B cell (primary cell): ENCODE results near the gene TWIST2. TPM values are rescaled to one million over a fixed set of nuclear protein-coding genes. Genes with fewer than 3 reads are reported as not detected.

ENCODE experiments used
- ATAC-seq: fragments of 200-7000 bp; cut with Tn5 transposase; one replicate; pipeline ENCODE4 v1.10.0; 2021; ENCODE audit warnings: low read depth, mild to moderate bottlenecking, moderate number of reproducible peaks, moderate library complexity
- CTCF ChIA-PET: fragments of 350-600 bp; sonication (Branson Sonifier 250); formaldehyde crosslinking; loops from one replicate; lab custom pipeline; 2021; ENCODE audit warnings: antibody characterized with exemption, inconsistent platforms; lab: Charles Lee
- POLR2A ChIA-PET: fragments of 350-600 bp; sonication (Branson Sonifier 250); formaldehyde crosslinking; loops from one replicate; lab custom pipeline; 2021; ENCODE audit warnings: antibody characterized with exemption; lab: Charles Lee
- DNase-seq: peaks from one replicate; pipeline ENCODE4 v3.0.0; 2013
- H2AFZ ChIP-seq: 2 replicates; pipeline ENCODE4 v1.6.1; 2012; ENCODE audit warnings: mild to moderate bottlenecking, low read depth, low read length; ENCODE audit not compliant: insufficient read depth, poor library complexity, severe bottlenecking
- H3K27ac ChIP-seq, 2 donors: 1 replicate in 1 of 2; 2 replicates in 1 of 2; pipeline ENCODE4 v1.5.1; 2012 to 2013; ENCODE audit warnings: low read length in 2 of 2, mild to moderate bottlenecking in 2 of 2, moderate library complexity in 1 of 2
- H3K27me3 ChIP-seq, 4 experiments: fragments of 200-600 bp in 1 of 4; sonication (generic) in 1 of 4; replicated peaks in 1 of 4; 1 replicate in 2 of 4; 2 replicates in 2 of 4; pipeline versions ENCODE4 v1.6.1 to v1.7.0; 2013 to 2016; ENCODE audit warnings: low read length in 3 of 4, mild to moderate bottlenecking in 2 of 4, mixed read lengths in 1 of 4, moderate library complexity in 1 of 4; ENCODE audit not compliant: insufficient read depth in 4 of 4, control insufficient read depth in 3 of 4; ENCODE audit errors: control extremely low read depth in 1 of 4
- H3K36me3 ChIP-seq, 2 experiments: replicated peaks in 1 of 2; 1 replicate in 1 of 2; 2 replicates in 1 of 2; pipeline versions ENCODE4 v1.6.1 to v1.7.1; 2013; ENCODE audit warnings: low read length in 1 of 2; ENCODE audit not compliant: insufficient read depth in 2 of 2, control insufficient read depth in 1 of 2; ENCODE audit errors: control extremely low read depth in 1 of 2, extremely low read depth in 1 of 2
- H3K4me1 ChIP-seq, 2 donors: fragments of 200-600 bp in 1 of 2; sonication (generic) in 1 of 2; 1 replicate in 1 of 2; 2 replicates in 1 of 2; pipeline versions ENCODE4 v1.5.1 to v1.6.1; 2013 to 2017; ENCODE audit warnings: low read length in 2 of 2; ENCODE audit not compliant: control insufficient read depth in 2 of 2, insufficient read depth in 2 of 2
- H3K4me2 ChIP-seq: replicated peaks from 2 replicates; pipeline ENCODE3; 2012; ENCODE audit warnings: mild to moderate bottlenecking, low read depth, low read length; ENCODE audit not compliant: poor library complexity, severe bottlenecking
- H3K4me3 ChIP-seq, 5 experiments: fragments of 200-600 bp in 1 of 5; sonication (generic) in 1 of 5; 1 replicate in 3 of 5; 2 replicates in 2 of 5; pipeline versions ENCODE4 v1.5.1 to v1.7.0; 2011 to 2016; ENCODE audit warnings: low read length in 4 of 5, mild to moderate bottlenecking in 4 of 5, low read depth in 2 of 5, control low read depth in 1 of 5, moderate library complexity in 1 of 5; ENCODE audit not compliant: insufficient read depth in 1 of 5; ENCODE audit errors: control extremely low read depth in 1 of 5, extremely low read depth in 1 of 5
- H3K79me2 ChIP-seq: fragments of 200-600 bp; sonication (generic); one replicate; pipeline ENCODE4 v1.6.0; 2016; ENCODE audit warnings: low read length; ENCODE audit not compliant: control insufficient read depth, insufficient read depth
- H3K9ac ChIP-seq: fragments of 200-600 bp; sonication (generic); 2 replicates; pipeline ENCODE4 v1.6.1; 2017; ENCODE audit warnings: mild to moderate bottlenecking, low read length, moderate library complexity
- H3K9me3 ChIP-seq, 3 donors: one replicate each; pipeline versions ENCODE4 v1.6.1 to v1.7.1; 2013; ENCODE audit warnings: low read length in 2 of 3; ENCODE audit not compliant: control insufficient read depth in 2 of 3, insufficient read depth in 1 of 3; ENCODE audit errors: control extremely low read depth in 1 of 3
- H4K20me1 ChIP-seq: 2 replicates; pipeline ENCODE4 v1.6.0; 2012; ENCODE audit warnings: mild to moderate bottlenecking, low read length; ENCODE audit not compliant: insufficient read depth, control insufficient read depth, poor library complexity, severe bottlenecking
- H3K27ac Mint-ChIP-seq: one replicate; pipeline ENCODE4 v1.8.0; 2021; ENCODE audit warnings: mixed read lengths
- H3K27me3 Mint-ChIP-seq: one replicate; pipeline ENCODE4 v1.8.0; 2021; ENCODE audit warnings: mixed read lengths
- H3K4me1 Mint-ChIP-seq: one replicate; pipeline ENCODE4 v1.8.0; 2021; ENCODE audit warnings: mixed read lengths
- H3K4me3 Mint-ChIP-seq: one replicate; pipeline ENCODE4 v1.8.0; 2021; ENCODE audit warnings: mixed read lengths
- H3K9me3 Mint-ChIP-seq: one replicate; pipeline ENCODE4 v1.8.0; 2022; ENCODE audit warnings: mixed read lengths; ENCODE audit not compliant: insufficient read depth
- EZH2 ChIP-seq: IDR thresholded peaks from 2 replicates; pipeline ENCODE4 v1.6.1; 2012; ENCODE audit warnings: borderline replicate concordance, low read depth, mild to moderate bottlenecking, moderate library complexity, low read length; ENCODE audit not compliant: insufficient read depth, poor library complexity, severe bottlenecking
- WGBS: methylation state at CpG from one replicate; pipeline ENCODE4 v1.1.5; 2013; ENCODE audit warnings: missing lambda C conversion rate; ENCODE audit not compliant: insufficient coverage; 5-methylcytosine and 5-hydroxymethylcytosine counted together
- intact Hi-C: fragments of 100-400 bp; cut with micrococcal nuclease; formaldehyde crosslinking; loops from one replicate; pipeline ENCODE4 v1.10.0; 2022
- polyA plus RNA-seq: library from polyadenylated mRNA; depleted of rRNA; stranded (reverse); fragments of >200 nt; gene quantifications from 2 replicates; pipeline ENCODE4 v1.2.3, GENCODE V29; 2012
- total RNA-seq, 2 donors: library from RNA; stranded (reverse); fragments of 120-200 nt in 1 of 2; gene quantifications; 1 replicate in 1 of 2; 2 replicates in 1 of 2; pipeline versions ENCODE4 v1.2.3 to v1.2.4, GENCODE V29; 2013 to 2022
- TF ChIP-seq, protein P1 (sequence below): fragments of 200-600 bp; IDR thresholded peaks from one replicate; pipeline ENCODE4 v1.8.0; 2022; ENCODE audit warnings: antibody characterized with exemption, mild to moderate bottlenecking

The TWIST2 gene
- total and polyA plus RNA-seq, 2 donors (not counting 1 experiment from before 2014, with no cell fraction given) = 0.07 TPM; not detected in 1

DNA sequence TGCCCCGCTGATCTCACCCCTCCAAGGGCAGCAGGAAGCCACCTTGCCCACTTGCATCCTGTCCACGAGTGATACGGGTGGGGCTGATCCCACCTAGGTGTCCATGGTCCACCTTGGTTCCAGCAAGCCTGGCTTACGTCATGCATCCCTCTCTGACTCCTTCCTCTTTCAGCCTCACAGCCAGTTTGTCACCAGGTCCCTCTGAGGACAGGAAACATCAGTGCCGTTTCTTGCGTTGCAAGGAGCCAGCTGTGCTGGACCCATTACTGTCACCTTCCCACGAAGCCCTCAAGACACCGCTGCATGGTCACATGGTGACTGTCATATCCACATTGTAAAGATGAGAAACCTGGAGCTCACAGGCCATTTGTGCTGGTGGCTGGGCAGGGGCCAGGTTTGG, 34.8 kb upstream of the TWIST2 start:
- H3K27me3 Mint-ChIP-seq = peaks cover 10% of the 10 kb centered on the region

DNA sequence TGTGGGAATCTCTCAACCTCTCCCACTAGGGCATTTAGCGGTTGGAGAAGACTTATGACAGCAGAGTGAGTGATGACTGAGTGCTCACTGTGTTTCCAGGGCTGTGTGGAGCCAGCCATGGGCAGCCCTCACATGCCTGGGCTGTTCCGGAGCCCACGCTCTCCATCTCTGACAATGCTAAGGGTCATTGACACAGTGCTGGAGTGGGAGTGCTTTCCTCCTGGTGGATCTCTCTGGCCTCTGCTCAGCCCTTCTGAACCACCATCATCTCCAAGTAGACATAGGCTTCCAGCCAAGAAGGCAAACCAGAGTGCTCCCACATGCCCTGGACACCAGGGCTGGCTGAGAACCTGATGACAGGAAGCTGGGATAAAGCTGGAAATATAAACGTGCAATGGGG, 33.1 kb upstream of the TWIST2 start:
- Histone ChIP-seq H3K9me3 (peaks cover 0 to 4% (median 0%) of the 10 kb centered on the region in 3 donors), H3K4me2 (no peak overlapping the region), H3K27ac (no peak overlapping the region), H4K20me1 (no peaks in the 10 kb centered on the region), H3K9ac (no peak overlapping the region), H3K4me1 (no peaks in the 10 kb centered on the region), H2AFZ (no peak overlapping the region), H3K79me2 (no peaks in the 10 kb centered on the region), H3K36me3 (no peaks in the 10 kb centered on the region), H3K4me3 (no peak overlapping the region), H3K27me3 (peaks cover 0 to 19% (median 3%) of the 10 kb centered on the region in 4 experiments)
- no peaks in the 10 kb centered on the region for H3K4me1 Mint-ChIP-seq
- 71% methylated on average over 3 of the region's 4 CpGs for WGBS
- DNase-seq (no peak), ATAC-seq (no peak)
- peaks cover 17% of the 10 kb centered on the region for H3K27me3 Mint-ChIP-seq
- H3K27ac Mint-ChIP-seq = no peak overlapping the region
- H3K9me3 Mint-ChIP-seq = no peaks in the 10 kb centered on the region
- no peak overlapping the region for H3K4me3 Mint-ChIP-seq
- ChIA-PET POLR2A (no interaction called here), CTCF (no interaction called here)
- TF ChIP-seq, protein P1, sequence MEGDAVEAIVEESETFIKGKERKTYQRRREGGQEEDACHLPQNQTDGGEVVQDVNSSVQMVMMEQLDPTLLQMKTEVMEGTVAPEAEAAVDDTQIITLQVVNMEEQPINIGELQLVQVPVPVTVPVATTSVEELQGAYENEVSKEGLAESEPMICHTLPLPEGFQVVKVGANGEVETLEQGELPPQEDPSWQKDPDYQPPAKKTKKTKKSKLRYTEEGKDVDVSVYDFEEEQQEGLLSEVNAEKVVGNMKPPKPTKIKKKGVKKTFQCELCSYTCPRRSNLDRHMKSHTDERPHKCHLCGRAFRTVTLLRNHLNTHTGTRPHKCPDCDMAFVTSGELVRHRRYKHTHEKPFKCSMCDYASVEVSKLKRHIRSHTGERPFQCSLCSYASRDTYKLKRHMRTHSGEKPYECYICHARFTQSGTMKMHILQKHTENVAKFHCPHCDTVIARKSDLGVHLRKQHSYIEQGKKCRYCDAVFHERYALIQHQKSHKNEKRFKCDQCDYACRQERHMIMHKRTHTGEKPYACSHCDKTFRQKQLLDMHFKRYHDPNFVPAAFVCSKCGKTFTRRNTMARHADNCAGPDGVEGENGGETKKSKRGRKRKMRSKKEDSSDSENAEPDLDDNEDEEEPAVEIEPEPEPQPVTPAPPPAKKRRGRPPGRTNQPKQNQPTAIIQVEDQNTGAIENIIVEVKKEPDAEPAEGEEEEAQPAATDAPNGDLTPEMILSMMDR = no peak
- no peak for TF ChIP-seq EZH2
- intact Hi-C loops = no loop called here

More for the DNA sequence above, 34.8 kb upstream of the TWIST2 start:
- Histone ChIP-seq H3K36me3 (no peaks in the 10 kb centered on the region), H3K79me2 (no peaks in the 10 kb centered on the region), H3K27ac (no peak overlapping the region), H4K20me1 (no peaks in the 10 kb centered on the region), H3K27me3 (peaks cover 0 to 13% (median 0%) of the 10 kb centered on the region in 4 experiments), H2AFZ (no peak overlapping the region), H3K9me3 (peaks cover 0 to 8% (median 3%) of the 10 kb centered on the region in 3 donors), H3K9ac (no peak overlapping the region), H3K4me3 (no peak overlapping the region), H3K4me2 (no peak overlapping the region), H3K4me1 (no peaks in the 10 kb centered on the region)
- ChIA-PET POLR2A (no interaction called here), CTCF (no interaction called here)
- ATAC-seq (no peak), DNase-seq (no peak)
- Mint-ChIP-seq H3K9me3 (peaks cover 5% of the 10 kb centered on the region), H3K4me3 (no peak overlapping the region), H3K27ac (no peak overlapping the region), H3K4me1 (no peaks in the 10 kb centered on the region)
- WGBS = 48% methylated on average over 8 of the region's 8 CpGs
- intact Hi-C loops = no loop called here
- no peak for TF ChIP-seq EZH2
- TF ChIP-seq, protein P1 = no peak
